Inflammatory macrophage (primary cell): ENCODE data around the gene OVCH2.
"Not testable (repeated sequence)": the region's sequence is repeated elsewhere in the genome, so short reads cannot be mapped to it uniquely, and the experiment has no call there.

Source experiments
- DNase-seq, 2 donors: peaks; one replicate each; pipeline ENCODE4 v3.0.0-alpha.2; 2020 to 2022

The OVCH2 gene

DNA sequence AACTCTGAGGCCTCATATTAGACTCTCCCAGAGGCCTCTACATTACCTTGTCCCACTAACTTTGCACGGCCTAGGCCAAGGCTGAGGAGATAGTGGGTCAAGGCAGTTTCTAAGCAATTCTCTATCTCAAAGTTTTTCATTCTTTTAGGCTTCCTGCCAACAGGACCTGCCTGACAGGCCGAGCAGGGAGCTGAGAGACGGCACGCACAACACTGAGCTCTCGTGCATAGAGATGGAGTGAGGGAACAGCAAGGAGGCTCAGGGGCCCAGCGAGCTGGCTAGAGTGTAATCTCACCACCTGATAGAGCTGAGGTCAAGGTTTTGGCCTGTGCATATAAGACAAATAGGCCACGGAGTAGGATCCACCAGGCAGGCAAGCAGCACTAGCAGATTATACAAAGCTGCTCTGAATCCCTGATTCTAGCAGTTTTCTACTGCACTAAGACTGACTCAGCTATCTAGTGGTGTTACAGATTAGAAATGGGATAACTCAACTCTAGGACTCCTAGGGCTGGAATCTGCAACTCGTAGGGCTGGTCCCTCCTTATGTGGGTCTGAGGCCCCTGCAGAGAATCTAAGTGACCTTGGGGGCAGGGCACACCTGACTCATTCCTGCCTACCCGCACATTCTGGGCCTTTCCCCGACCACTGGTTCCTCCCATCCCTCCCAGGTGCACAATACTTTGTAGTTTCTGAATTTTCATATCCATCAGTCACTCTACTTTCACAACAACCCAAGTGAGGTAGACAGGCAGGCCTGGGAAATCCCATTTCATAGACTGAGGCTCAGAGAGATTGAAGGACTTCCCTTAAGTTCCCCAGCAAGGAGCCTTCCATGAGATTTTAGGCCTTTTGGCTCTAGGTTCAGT, 34.7 kb downstream of the OVCH2 start:
- DNase-seq, result no peak

GRCh38 chr11:7670641-7671040, 35.6 kb downstream of the OVCH2 start:
- peak; percentile 19 to 60 for DNase-seq

- DNase-seq, result no peak
Observed at GRCh38 chr11:7668911-7669310, 37.4 kb downstream of the OVCH2 start.

DNA sequence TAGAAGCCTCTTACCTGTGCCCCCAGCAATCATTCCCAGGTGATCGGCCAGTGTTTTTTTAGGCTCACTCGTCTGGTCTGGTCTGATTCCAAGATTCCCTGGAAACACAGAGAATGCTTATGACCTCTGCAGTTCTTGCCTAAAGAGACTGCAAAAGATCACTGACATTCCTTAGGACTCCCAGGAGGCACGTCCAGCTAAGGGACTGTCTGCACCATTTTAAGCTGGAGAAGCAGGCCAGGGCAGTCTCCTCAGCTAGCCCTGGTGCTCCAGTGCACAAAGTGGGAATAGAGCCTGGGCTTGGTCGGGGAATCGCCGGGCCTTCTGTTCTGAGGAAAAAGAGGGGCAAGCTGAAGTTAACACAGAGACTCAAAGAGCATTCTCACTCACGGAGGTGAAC, 37.8 kb downstream of the OVCH2 start:
- DNase-seq, result no peak

- no peak for DNase-seq
Observed at GRCh38 chr11:7667460-7667859, 38.8 kb downstream of the OVCH2 start.

DNA sequence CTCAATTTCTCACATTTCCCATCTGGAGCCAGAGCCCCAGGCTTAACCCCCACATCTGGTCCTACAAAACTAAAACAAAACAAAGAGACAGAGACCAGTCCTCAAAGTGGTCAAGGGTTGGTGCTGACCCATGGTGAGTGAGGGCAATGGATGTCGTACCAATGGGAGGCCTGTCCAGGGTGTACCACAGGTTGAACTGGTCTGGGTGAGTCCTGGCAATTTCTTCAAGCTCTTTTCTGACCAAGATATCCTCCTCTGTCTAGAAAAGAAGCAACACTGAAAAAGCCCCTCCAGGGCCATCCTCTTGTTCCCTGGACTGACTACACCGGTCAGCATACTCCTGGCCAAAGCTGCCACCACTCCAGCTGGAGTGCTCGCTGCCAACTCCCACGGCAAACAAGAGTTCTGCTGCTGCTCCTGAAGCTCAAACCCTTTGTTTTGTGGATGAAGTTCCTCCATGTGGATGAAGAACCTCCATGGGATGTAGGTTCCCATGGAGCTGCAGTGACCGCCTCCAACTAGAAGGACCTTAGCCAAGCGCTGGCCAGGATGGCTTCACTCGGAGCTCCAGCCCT, 39.9 kb downstream of the OVCH2 start:
- DNase-seq, result no peak

DNA sequence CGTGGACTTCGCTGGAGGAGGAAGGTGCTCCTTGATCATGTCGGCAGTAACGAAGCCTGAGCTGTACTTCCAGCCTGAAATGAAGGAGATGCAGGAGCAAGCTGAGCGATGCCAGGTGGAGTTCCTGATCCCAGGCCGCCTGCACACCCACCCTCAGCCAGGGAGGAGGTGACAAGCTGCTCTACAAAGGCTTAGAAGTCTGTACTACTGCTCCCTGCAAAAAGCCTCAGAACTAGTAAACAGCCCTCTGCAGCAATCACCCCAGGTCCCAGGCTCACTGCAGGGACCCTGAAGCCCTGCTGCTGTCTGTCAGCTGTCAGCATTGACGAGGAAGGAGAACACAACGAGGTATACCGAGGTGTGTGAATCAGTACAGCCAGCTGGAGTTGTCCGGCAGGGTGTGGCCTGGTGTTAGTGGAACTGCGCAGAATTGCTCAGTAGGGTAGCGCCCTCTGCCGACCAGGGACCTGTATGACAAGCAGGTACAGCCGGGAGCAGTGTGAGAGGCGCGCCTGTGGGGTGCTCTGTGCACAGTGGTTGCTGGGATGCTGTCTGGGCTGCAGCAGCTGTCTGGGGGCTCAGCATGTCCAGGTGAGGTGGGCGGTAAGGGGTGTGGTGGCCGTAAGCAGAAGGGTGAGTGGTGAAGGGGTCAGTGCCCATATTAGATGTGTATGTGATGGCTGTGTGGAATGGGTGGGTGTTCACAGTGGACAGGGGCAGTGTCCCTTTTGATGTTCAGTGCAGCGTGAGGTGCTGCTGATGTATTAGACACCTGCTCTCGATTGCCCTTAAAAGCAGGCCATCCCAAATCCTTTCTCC, 40.6 kb downstream of the OVCH2 start:
- peak; percentile 59 to 79 for DNase-seq

DNA sequence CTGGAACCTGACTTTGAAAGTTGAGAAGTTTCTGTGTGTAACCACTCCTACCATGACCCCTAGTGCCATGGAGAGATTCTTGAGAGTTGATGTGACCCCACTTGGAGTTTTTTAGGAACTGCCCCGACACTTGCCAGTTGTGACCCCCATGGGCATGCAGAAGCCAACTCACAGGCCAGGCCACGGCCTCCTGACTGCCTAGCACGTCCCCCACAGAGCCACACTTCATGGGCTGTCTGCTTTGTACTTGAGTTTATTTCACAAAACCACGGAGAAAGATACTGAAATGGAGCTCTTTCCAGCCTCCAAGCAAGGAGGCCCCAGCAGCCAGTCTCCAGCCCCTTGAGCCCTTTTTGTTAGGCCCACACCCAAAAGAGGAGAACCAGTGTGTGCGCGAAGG, 41.4 kb downstream of the OVCH2 start:
- no peak for DNase-seq

- not testable (repeated sequence) for DNase-seq
Observed at GRCh38 chr11:7663531-7663930, 42.7 kb downstream of the OVCH2 start.

GRCh38 chr11:7657306-7658025, 48.8 kb downstream of the OVCH2 start:
- peak; percentile 28 to 58 for DNase-seq

DNA sequence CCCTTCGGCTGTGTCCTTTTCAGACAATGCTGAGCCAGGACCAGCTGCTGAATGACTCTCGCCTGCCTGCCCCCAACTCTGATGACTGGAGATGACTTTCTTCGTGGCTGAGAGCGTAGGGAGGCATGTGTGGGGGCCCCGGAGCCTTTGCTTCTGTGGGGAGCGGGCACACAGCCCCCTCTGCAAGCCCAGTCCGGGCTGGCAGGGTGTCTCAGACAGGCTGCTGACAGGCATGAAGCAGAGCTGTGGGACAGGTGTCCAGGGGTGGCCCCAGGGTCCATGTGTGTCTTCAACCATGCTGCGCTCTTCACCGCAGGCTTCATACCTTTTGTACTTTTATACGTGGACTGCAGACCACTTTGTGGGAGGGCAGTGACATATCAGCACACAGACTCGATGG, 49.6 kb downstream of the OVCH2 start:
- DNase-seq, result no peak

DNA sequence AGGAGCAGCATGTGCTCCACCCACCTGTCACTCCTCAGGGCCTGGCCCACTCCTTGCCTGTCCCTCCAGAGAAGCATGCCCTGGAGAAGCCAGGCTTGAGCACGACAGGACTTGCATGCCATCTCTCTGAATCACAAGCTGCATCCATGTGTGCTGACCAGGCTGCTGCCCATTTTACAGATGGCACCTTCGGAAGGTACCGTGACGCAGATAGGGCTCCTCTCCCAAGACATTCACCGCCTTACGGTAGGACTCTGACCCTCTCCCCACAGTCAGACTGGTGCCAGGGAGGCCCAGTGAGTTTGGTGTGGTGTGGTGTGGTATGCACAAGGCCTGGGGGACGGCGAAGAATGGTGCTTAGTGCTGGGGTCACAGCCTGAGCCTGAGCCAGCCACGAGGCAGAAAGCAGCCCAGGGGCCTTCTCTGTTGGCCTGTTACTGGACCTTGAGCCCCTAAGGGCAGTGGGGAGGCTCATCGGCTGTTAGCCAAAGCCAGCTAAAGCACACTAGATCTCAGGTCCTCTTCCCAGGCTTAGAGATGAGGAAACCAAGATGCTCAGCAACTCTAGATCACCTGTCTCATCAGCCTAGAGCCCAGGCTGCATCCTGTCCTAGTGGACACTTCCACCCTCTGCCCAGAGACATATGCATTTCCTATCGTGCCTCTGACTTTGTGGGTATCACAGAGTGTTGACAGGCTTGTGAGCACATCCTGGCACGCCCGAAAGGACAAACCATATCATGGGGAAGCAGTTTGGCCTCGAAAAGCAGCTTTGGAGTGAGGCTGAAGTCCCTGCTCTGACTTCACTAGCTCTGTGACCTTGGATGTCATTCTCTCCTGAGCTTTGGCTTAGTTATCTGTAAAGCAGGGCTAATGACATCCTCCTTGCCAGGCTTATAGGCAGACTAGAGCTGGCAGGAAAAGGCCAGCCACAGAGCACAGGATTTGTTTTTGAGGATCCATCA, 50.7 kb downstream of the OVCH2 start:
- DNase-seq, result no peak

GRCh38 chr11:7654195-7654705, 52.0 kb downstream of the OVCH2 start:
- DNase-seq, result no peak

DNA sequence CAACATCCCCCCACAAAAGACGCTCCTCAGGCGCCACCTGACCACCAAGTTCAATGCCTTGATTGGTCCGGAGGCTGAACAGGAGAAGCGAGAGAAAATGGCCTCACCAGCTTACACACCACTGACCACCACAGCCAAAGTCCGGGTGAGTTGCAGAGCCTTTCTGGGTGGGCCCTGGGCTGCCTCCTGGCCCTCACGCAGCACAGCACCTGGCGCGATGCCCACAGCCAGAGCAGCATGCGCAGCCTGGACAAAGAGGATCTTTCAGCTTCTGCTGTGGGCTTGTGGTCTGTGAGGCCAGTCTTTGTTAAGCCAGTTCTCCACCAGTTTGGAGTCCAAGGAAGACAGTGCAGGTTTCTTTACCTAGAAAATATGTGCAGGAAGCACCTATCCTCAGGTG, 54.6 kb downstream of the OVCH2 start:
- DNase-seq, result no peak

DNA sequence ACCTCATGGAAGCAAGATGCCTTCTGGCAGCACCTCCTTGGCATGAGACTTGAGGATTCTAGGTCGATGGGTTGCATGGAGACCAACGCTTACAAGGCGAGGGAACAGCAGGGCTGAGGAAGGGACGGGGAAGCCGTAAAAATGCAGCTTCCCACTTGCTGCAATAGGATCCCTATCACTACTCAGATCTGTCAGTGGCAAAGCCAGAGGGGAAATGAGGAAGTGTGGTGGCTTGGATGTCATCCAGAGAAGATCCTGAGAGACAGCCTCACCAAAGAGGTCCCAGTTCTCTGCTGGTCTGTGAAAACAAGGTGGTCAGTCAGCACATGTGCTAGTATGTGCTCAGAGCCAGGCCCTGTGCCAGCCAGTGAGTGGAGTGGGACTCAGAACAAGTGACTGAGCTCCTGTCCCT, 55.1 kb downstream of the OVCH2 start:
- DNase-seq, result peak; percentile 43 to 57

DNA sequence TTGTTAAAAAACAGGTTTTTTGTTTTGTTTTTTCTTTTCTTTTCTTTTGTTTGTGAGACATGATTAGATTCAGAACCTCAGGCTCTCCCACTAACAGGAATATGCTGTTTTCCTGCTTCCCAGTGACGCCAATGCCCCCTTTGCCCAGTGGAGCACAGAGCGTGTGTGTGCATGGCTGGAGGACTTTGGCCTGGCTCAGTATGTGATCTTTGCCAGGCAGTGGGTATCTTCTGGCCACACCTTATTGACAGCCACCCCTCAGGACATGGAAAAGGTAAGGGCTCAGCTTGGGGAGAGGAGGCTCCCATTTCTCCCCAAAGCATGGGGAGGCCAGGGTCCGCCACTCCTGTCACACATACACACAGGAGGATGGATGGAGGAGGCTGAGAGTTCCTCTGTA, 58.0 kb downstream of the OVCH2 start:
- no peak for DNase-seq

- DNase-seq, result no peak
Observed at GRCh38 chr11:7646866-7647265, 59.4 kb downstream of the OVCH2 start.

- no peak for DNase-seq
Observed at GRCh38 chr11:7645206-7645605, 61.1 kb downstream of the OVCH2 start.

DNA sequence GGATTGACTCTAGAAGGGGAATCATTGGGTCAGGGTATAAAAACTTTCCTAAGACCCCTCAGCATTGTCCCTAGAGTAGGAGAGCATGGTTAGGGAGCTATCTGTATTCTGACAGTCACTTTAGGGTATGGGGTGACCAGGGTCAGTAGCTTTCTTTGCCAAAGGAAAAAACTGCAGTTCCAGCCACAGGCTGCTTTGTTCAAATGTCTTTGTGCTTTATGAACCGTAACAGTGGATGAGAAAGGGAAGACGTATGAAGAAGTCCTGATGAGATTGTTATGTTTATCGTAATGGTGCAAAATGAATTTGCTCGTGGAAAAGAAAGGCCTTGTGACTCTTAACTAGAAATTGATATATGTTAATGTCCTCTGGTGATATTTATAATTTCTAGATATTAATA, 63.0 kb downstream of the OVCH2 start:
- no peak for DNase-seq

DNA sequence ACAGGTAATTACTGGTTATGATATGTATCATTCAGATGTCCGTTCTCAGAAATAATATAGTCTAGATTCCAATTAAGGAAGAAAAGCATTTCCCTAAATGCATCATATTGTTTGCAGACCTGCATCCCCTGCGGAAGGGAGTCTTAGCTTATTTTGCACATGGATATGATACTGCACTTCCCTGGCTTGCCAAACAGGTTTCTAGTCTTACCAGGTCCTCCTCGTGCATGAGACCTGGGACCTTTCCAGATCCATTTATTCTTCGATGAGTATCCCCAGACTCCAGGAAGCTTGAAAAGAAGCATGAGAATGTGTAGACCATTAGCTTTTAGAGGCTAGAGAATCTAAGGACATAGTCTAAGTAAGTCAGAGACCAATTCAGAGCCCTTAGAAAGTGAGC, 63.5 kb downstream of the OVCH2 start:
- no peak for DNase-seq

DNA sequence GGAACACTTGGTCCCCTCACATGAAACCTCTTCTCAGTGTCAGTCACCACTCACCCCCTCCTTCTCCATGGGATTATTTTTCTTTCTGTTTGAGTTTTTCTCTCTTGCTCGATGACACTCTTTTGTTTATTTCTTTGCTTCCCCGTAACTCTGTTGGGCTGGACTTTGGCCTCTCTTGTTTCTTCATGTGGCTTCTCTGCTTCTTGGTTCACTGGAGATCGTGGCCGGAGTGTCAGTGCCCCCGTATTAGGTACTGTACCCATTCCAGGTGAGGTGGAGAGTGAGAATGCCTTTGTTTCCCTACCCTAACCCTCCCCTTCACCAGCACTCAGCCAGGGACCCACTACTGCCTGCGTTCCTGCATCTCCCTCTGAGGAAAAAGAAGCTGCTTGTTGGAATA, 65.5 kb downstream of the OVCH2 start:
- no peak for DNase-seq
